Endodermal cell (in vitro differentiated cells): Measurements from ENCODE around the gene NLK. TPM values are rescaled to one million over a fixed set of nuclear protein-coding genes. Genes with fewer than 3 reads are reported as not detected.
"Not testable (repeated sequence)": the region's sequence is repeated elsewhere in the genome, so short reads cannot be mapped to it uniquely, and the experiment has no call there.

Source experiments
- DNase-seq: peaks from one replicate; pipeline ENCODE4 v3.0.0-alpha.2; 2017
- H3K27ac ChIP-seq: 2 replicates; pipeline ENCODE4 v1.5.1; 2013; ENCODE audit warnings: mild to moderate bottlenecking, low read depth, low read length, moderate library complexity
- H3K27me3 ChIP-seq: 2 replicates; pipeline ENCODE4 v1.6.1; 2013; ENCODE audit warnings: mild to moderate bottlenecking, low read length, moderate library complexity; ENCODE audit not compliant: insufficient read depth, control insufficient read depth, poor library complexity, severe bottlenecking
- H3K36me3 ChIP-seq: 2 replicates; pipeline ENCODE4 v1.7.0; 2013; ENCODE audit warnings: mild to moderate bottlenecking, low read length, moderate library complexity; ENCODE audit not compliant: control insufficient read depth, insufficient read depth
- H3K4me1 ChIP-seq: one replicate; pipeline ENCODE4 v1.7.0; 2013; ENCODE audit warnings: low read length; ENCODE audit not compliant: control insufficient read depth, insufficient read depth
- H3K4me3 ChIP-seq: 2 replicates; pipeline ENCODE4 v1.5.1; 2013; ENCODE audit warnings: mild to moderate bottlenecking, low read length, moderate library complexity
- H3K9ac ChIP-seq: 2 replicates; pipeline ENCODE4 v1.6.1; 2013; ENCODE audit warnings: mild to moderate bottlenecking, low read length, moderate library complexity; ENCODE audit not compliant: poor library complexity, severe bottlenecking; ENCODE audit errors: extremely low read depth
- H3K9me3 ChIP-seq: 2 replicates; pipeline ENCODE4 v1.6.1; 2013; ENCODE audit warnings: mild to moderate bottlenecking, low read length, moderate library complexity; ENCODE audit not compliant: control insufficient read depth
- H3K27ac Mint-ChIP-seq: 2 replicates; pipeline ENCODE4 v1.8.0; 2020; ENCODE audit warnings: mixed read lengths
- H3K27me3 Mint-ChIP-seq: 2 replicates; pipeline ENCODE4 v1.8.0; 2021; ENCODE audit warnings: mild to moderate bottlenecking, mixed read lengths; ENCODE audit not compliant: insufficient read depth
- H3K36me3 Mint-ChIP-seq: 2 replicates; pipeline ENCODE4 v1.8.0; 2020; ENCODE audit warnings: low read depth, mixed read lengths
- H3K4me1 Mint-ChIP-seq: 2 replicates; pipeline ENCODE4 v1.8.0; 2020; ENCODE audit warnings: mixed read lengths
- H3K4me3 Mint-ChIP-seq: 2 replicates; pipeline ENCODE4 v1.8.0; 2020; ENCODE audit warnings: mild to moderate bottlenecking, moderate library complexity, mixed read lengths
- H3K9me3 Mint-ChIP-seq: 2 replicates; pipeline ENCODE4 v1.8.0; 2020; ENCODE audit warnings: mild to moderate bottlenecking, mixed read lengths
- WGBS, 2 experiments: methylation state at CpG; one replicate each; pipeline versions ENCODE4 v1.1.5 to v1.1.7; 2013; ENCODE audit warnings: missing lambda C conversion rate in 2 of 2, mixed read lengths in 1 of 2; ENCODE audit not compliant: insufficient coverage in 1 of 2, insufficient read length in 1 of 2; 5-methylcytosine and 5-hydroxymethylcytosine counted together
- total RNA-seq, 2 donors: library from RNA; stranded (reverse); fragmentation: NEBNext Ultra II Directional in 1 of 2; extraction: Animal tissue kit (Norgen Biotek cat#: 25700) in 1 of 2; gene quantifications; 2 replicates in 1 of 2; 3 replicates in 1 of 2; pipeline ENCODE4 v1.2.1, GENCODE V29; 2021
- TF ChIP-seq, protein P1 (sequence below): fragments of 200-600 bp; sonication (generic); conservative IDR thresholded peaks from 2 replicates; pipeline ENCODE4 v1.5.0; 2021; ENCODE audit warnings: antibody characterized with exemption, mild to moderate bottlenecking

The NLK gene
- total RNA-seq, 2 donors from 2014 or later, result 49.2 to 50.3 TPM

DNA sequence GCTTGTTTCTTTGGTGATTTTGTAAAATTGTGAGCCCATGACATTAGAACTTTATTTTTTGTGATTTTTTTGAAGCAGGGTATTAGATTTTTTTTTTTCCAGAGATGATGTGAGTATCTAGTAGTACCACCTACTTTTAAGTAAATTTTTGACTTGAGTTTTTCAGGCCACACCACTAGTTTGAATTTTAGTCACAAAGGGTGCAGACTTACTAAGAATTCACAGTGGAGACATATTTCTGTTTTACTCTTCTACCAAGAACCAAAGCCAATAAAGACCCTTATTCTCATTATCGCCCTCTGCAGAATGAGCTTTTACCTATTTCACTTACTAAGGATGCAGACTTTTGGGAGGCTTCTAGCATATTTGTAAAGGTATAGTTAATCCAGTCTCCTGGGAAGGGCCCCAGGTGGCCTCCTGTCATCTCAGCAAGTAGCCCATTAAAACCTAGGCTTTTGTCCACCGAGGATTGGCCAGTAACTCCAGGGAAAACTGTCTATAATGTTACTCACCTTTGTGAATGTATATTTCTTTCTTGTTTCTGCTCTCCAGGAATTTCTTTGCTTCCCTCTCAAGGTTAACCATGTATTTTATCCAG, 30.6 kb downstream of the NLK start:
- H3K27me3 Mint-ChIP-seq, result no peaks in the 10 kb centered on the region
- H3K9ac ChIP-seq, result no peak overlapping the region
- no peak overlapping the region for H3K27ac ChIP-seq
- peak; percentile 53 for DNase-seq
- no peak overlapping the region for H3K27ac Mint-ChIP-seq
- H3K4me3 Mint-ChIP-seq, result no peak overlapping the region
- no peaks in the 10 kb centered on the region for H3K27me3 ChIP-seq
- H3K36me3 Mint-ChIP-seq, result peaks cover 32% of the 10 kb centered on the region
- H3K9me3 Mint-ChIP-seq, result peaks cover 21% of the 10 kb centered on the region
- peaks cover 19% of the 10 kb centered on the region for H3K9me3 ChIP-seq
- TF ChIP-seq, protein P1, sequence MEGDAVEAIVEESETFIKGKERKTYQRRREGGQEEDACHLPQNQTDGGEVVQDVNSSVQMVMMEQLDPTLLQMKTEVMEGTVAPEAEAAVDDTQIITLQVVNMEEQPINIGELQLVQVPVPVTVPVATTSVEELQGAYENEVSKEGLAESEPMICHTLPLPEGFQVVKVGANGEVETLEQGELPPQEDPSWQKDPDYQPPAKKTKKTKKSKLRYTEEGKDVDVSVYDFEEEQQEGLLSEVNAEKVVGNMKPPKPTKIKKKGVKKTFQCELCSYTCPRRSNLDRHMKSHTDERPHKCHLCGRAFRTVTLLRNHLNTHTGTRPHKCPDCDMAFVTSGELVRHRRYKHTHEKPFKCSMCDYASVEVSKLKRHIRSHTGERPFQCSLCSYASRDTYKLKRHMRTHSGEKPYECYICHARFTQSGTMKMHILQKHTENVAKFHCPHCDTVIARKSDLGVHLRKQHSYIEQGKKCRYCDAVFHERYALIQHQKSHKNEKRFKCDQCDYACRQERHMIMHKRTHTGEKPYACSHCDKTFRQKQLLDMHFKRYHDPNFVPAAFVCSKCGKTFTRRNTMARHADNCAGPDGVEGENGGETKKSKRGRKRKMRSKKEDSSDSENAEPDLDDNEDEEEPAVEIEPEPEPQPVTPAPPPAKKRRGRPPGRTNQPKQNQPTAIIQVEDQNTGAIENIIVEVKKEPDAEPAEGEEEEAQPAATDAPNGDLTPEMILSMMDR, result peak; percentile 21
- H3K36me3 ChIP-seq, result peaks cover 4% of the 10 kb centered on the region
- H3K4me1 ChIP-seq, result no peaks in the 10 kb centered on the region
- WGBS, 2 experiments, result 43% methylated on average over 2 of the region's 2 CpGs; no CpG with 5 or more reads in 1 of the 2 experiments
- peaks cover 30% of the 10 kb centered on the region for H3K4me1 Mint-ChIP-seq
- H3K4me3 ChIP-seq, result no peak overlapping the region

DNA sequence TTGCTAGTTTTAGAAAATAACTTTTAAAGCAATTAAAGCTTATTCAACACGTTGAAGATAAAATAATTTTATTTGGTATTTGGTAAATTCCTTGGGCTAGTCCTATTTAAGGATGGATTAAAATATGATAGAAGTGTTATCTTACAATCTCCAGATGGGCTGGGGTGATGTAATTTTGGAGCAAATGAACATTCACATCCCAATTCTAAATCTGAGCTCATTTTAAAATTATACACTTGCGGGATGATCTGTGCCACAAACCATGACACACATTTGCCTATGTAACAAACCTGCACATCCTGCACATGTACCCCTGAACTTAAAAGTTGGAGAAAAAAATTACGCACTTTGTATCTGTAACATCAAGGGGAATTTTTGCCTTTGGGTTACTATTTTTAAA, 31.5 kb downstream of the NLK start:
- H3K27me3 Mint-ChIP-seq, result no peaks in the 10 kb centered on the region
- Histone ChIP-seq H3K4me1 (no peaks in the 10 kb centered on the region), H3K9ac (no peak overlapping the region), H3K36me3 (peaks cover 4% of the 10 kb centered on the region), H3K27me3 (no peaks in the 10 kb centered on the region), H3K4me3 (no peak overlapping the region), H3K9me3 (peaks cover 19% of the 10 kb centered on the region), H3K27ac (no peak overlapping the region)
- no peak overlapping the region for H3K27ac Mint-ChIP-seq
- TF ChIP-seq, protein P1, result no peak
- peaks cover 30% of the 10 kb centered on the region for H3K4me1 Mint-ChIP-seq
- peaks cover 21% of the 10 kb centered on the region for H3K9me3 Mint-ChIP-seq
- 94 to 100% methylated on average over 2 to 3 of the region's 3 CpGs for WGBS, 2 experiments
- DNase-seq, result no peak
- H3K4me3 Mint-ChIP-seq, result no peak overlapping the region
- peaks cover 24% of the 10 kb centered on the region for H3K36me3 Mint-ChIP-seq

DNA sequence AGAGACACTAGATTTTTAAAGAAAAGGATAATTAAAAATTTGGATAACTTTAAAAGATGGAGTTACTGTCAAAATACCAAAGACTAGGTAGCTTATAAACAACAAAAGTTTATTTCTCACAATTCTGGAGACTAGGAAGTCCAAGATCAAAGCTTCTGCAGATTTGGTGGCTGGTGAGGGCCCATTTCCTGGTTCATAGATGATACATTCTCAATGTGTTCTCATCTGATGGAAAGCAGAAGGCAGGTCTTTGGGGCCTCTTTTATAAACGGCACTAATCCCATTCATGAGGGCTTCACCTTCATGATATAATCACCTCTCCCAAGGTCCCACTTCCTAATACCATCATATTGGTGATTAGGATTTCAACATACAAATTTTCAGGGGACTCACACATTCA, 33.7 kb downstream of the NLK start:
- Mint-ChIP-seq H3K27ac (no peak overlapping the region), H3K36me3 (peaks cover 18% of the 10 kb centered on the region), H3K4me3 (no peak overlapping the region), H3K9me3 (peaks cover 13% of the 10 kb centered on the region), H3K4me1 (peaks cover 43% of the 10 kb centered on the region), H3K27me3 (no peaks in the 10 kb centered on the region)
- Histone ChIP-seq H3K27me3 (no peaks in the 10 kb centered on the region), H3K36me3 (no peaks in the 10 kb centered on the region), H3K27ac (no peak overlapping the region), H3K4me1 (no peaks in the 10 kb centered on the region), H3K9ac (no peak overlapping the region), H3K9me3 (peaks cover 8% of the 10 kb centered on the region), H3K4me3 (no peak overlapping the region)
- DNase-seq, result no peak
- TF ChIP-seq, protein P1, result no peak
- 80 to 86% methylated on average over 1 of the region's 1 CpG for WGBS, 2 experiments

DNA sequence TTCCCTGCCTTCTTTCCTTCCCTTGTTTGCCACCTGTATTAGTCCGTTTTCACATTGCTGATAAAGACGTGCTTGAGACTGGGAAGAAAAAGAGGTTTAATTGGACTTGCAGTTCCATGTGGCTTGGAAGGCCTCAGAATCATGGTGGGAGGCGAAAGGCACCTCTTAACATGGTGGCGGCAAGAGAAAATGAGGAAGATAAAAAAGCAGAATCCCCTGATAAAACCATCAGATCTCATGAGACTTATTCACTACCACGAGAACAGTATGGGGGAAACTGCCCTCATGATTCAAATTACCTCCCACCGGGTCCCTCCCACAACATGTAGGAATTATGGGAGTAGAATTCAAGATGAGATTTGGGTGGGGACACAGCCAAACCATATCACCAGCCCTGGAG, 34.7 kb downstream of the NLK start:
- peaks cover 48% of the 10 kb centered on the region for H3K4me1 Mint-ChIP-seq
- not testable (repeated sequence) for H3K9ac ChIP-seq, H3K36me3 ChIP-seq, H3K9me3 Mint-ChIP-seq, H3K36me3 Mint-ChIP-seq, H3K4me3 Mint-ChIP-seq, H3K27ac ChIP-seq, H3K27me3 Mint-ChIP-seq, DNase-seq, H3K9me3 ChIP-seq, H3K27me3 ChIP-seq, H3K4me1 ChIP-seq, H3K27ac Mint-ChIP-seq, H3K4me3 ChIP-seq
- WGBS, 2 experiments, result 84 to 91% methylated on average over 2 to 4 of the region's 6 CpGs
